CD4-positive, alpha-beta memory T cell (primary cell): Measurements from ENCODE around the gene MMD2. TPM values are rescaled to one million over a fixed set of nuclear protein-coding genes. Genes with fewer than 3 reads are reported as not detected.

Source experiments
- CTCF ChIA-PET: fragments of 350-600 bp; sonication (Branson Sonifier 250); formaldehyde crosslinking; loops from one replicate; lab custom pipeline; 2021; ENCODE audit warnings: inconsistent platforms; ENCODE audit not compliant: partially characterized antibody; lab: Charles Lee
- POLR2A ChIA-PET: fragments of 350-600 bp; sonication (Branson Sonifier 250); formaldehyde crosslinking; loops from one replicate; lab custom pipeline; 2021; ENCODE audit not compliant: partially characterized antibody; lab: Charles Lee
- DNase-seq, 5 donors: peaks; one replicate each; pipeline versions ENCODE4 v3.0.0 to v3.0.0-alpha.2; 2020 to 2022; ENCODE audit warnings: mixed read lengths in 1 of 5
- H3K27ac ChIP-seq: one replicate; pipeline ENCODE4 v1.7.0; 2013; ENCODE audit warnings: low read depth, low read length
- H3K27me3 ChIP-seq: 2 replicates; pipeline ENCODE4 v1.7.0; 2013; ENCODE audit warnings: mild to moderate bottlenecking, low read length, moderate library complexity; ENCODE audit not compliant: insufficient read depth
- H3K36me3 ChIP-seq: 2 replicates; pipeline ENCODE4 v1.7.0; 2013; ENCODE audit warnings: mild to moderate bottlenecking, low read length, moderate library complexity; ENCODE audit not compliant: insufficient read depth
- H3K4me1 ChIP-seq: 2 replicates; pipeline ENCODE4 v1.7.0; 2013; ENCODE audit warnings: mild to moderate bottlenecking, low read length, moderate library complexity; ENCODE audit not compliant: insufficient read depth
- H3K4me3 ChIP-seq, 2 donors: one replicate each; pipeline ENCODE4 v1.7.0; 2013; ENCODE audit warnings: low read length in 2 of 2, mild to moderate bottlenecking in 1 of 2
- H3K9me3 ChIP-seq, 2 donors: one replicate each; pipeline ENCODE4 v1.7.0; 2013; ENCODE audit warnings: low read length in 2 of 2, control low read depth in 1 of 2; ENCODE audit not compliant: control insufficient read depth in 1 of 2
- H3K27ac Mint-ChIP-seq, 7 donors: one replicate each; pipeline ENCODE4 v1.8.0; 2020 to 2021; ENCODE audit warnings: mixed read lengths in 7 of 7, mild to moderate bottlenecking in 6 of 7, inconsistent platforms in 3 of 7, moderate library complexity in 3 of 7
- H3K27me3 Mint-ChIP-seq, 2 donors: one replicate each; pipeline ENCODE4 v1.8.0; 2020 to 2021; ENCODE audit warnings: mixed read lengths in 2 of 2
- H3K36me3 Mint-ChIP-seq, 2 donors: one replicate each; pipeline ENCODE4 v1.8.0; 2020 to 2021; ENCODE audit warnings: mixed read lengths in 2 of 2, inconsistent platforms in 1 of 2, mild to moderate bottlenecking in 1 of 2
- H3K4me1 Mint-ChIP-seq, 4 donors: one replicate each; pipeline ENCODE4 v1.8.0; 2020 to 2021; ENCODE audit warnings: mixed read lengths in 4 of 4, mild to moderate bottlenecking in 1 of 4
- H3K4me3 Mint-ChIP-seq, 8 donors: one replicate each; pipeline ENCODE4 v1.8.0; 2020 to 2021; ENCODE audit warnings: mixed read lengths in 8 of 8, mild to moderate bottlenecking in 7 of 8, moderate library complexity in 6 of 8, inconsistent platforms in 3 of 8
- H3K9me3 Mint-ChIP-seq, 8 donors: one replicate each; pipeline ENCODE4 v1.8.0; 2020 to 2021; ENCODE audit warnings: mixed read lengths in 8 of 8, mild to moderate bottlenecking in 5 of 8, inconsistent platforms in 3 of 8, moderate library complexity in 1 of 8
- intact Hi-C: fragments of 100-400 bp; cut with micrococcal nuclease; formaldehyde crosslinking; loops from one replicate; pipeline ENCODE4 v1.15.1; 2023
- polyA plus RNA-seq, 2 donors: library from polyadenylated mRNA; unstranded; fragments of 300-500 nt; fragmentation: Illumina TruSeq; gene quantifications; one replicate each; pipeline ENCODE4 v1.2.3, GENCODE V29; 2021
- total RNA-seq, 2 experiments: library from RNA; stranded (reverse); gene quantifications; one replicate each; pipeline ENCODE4 v1.2.3, GENCODE V29; 2021

The MMD2 gene
- total and polyA plus RNA-seq, 4 experiments from 2014 or later, result not detected

DNA sequence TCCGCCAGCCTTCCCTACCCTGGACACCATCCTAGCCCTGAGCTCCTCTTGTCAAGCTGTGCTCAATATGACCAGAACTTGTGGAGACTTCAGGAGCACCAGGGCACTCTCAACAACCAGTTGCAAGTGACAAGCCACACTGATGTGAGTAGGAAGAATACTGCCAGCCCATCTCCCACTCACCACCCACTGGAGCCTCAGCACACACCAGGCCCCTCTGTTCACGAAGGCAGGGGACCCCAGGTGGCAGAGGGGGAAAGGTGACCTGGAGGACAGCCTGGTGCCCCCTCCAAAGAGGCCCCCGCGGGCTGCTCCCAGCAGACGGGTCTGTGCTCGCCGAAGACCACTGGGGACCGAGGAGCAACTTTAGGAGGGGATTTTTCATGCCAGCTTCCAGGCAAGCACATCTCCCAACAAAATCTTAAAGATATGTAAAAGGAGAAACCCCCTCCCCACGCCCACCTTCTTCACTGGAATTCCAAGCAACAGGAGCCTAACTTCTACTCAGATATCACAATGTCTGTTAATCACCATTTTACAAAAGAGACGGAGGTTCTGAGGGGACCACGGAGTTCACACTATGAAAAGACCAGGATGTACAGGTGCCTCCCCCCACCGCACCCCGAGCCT lies 1.0 kb downstream of the MMD2 start:
- DNase-seq, result no peak
- peaks cover 32% of the 10 kb centered on the region in 2 donors for H3K27me3 Mint-ChIP-seq
- H3K9me3 ChIP-seq, result no peaks in the 10 kb centered on the region
- no peaks in the 10 kb centered on the region for H3K36me3 Mint-ChIP-seq
- peaks cover 10% of the 10 kb centered on the region for H3K27me3 ChIP-seq
- intact Hi-C loops, result no loop called here
- no peaks in the 10 kb centered on the region for H3K36me3 ChIP-seq
- peaks cover 0 to 6% (median 0%) of the 10 kb centered on the region in 8 donors for H3K9me3 Mint-ChIP-seq
- peaks cover 4 to 11% (median 5%) of the 10 kb centered on the region in 4 donors for H3K4me1 Mint-ChIP-seq
- H3K4me1 ChIP-seq, result no peaks in the 10 kb centered on the region
- H3K4me3 ChIP-seq, result no peak overlapping the region
- ChIA-PET POLR2A (no interaction called here), CTCF (interaction anchor here (2.4 kb wide), 1 partner anchor 16 kb away, joined by 7 read pairs; no protein-coding TSS in a partner anchor)
- no peak overlapping the region for H3K27ac Mint-ChIP-seq
- peak overlapping the region; percentile 62 to 83 (median 72) for H3K4me3 Mint-ChIP-seq
- no peak overlapping the region for H3K27ac ChIP-seq

DNA sequence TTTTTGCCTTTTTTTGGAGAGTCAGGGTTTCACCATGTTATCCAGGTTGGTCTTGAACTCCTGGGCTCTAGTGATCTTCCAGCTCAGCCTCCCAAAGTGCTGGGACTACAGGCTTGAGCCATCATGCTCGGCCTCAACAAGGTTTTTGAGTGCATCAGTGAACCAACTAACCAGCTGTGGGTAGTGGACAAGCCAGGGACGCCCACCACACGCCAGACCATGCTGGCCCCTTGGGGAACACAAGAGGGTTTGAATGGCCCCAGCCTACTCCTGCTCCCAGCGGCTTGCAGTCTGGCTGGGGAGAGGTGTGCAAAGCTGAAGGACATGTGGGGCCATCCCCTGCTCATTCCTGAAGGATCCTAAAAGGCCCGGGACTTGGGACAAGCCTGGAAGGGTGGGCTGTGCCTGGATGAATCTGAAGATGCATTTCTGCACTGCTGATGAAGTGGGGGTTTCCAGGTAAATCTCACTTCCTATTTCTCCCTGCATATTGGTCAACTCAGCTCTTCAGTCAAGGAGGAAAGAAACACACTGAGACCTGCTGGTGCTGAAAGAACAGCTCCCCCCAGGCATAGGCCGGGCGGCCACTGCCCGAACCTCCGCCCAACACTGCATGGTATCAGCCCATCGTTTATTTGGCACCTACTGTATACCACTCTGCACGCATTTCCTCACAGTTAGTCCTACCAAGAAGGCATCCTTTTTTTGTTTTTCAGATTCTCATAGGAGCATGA lies 6.9 kb downstream of the MMD2 start:
- no peak overlapping the region for H3K27ac ChIP-seq
- Mint-ChIP-seq H3K4me1 (peaks cover 0 to 1% (median 0%) of the 10 kb centered on the region in 4 donors), H3K4me3 (no peak overlapping the region), H3K27ac (peak overlapping the region in 1 of 7 donors; percentile 23), H3K36me3 (no peaks in the 10 kb centered on the region), H3K27me3 (peaks cover 24 to 37% of the 10 kb centered on the region in 2 donors), H3K9me3 (peaks cover 0 to 10% (median 6%) of the 10 kb centered on the region in 8 donors)
- H3K36me3 ChIP-seq, result no peaks in the 10 kb centered on the region
- no peaks in the 10 kb centered on the region for H3K27me3 ChIP-seq
- DNase-seq, result no peak
- H3K4me3 ChIP-seq, result no peak overlapping the region
- no peaks in the 10 kb centered on the region for H3K9me3 ChIP-seq
- CTCF ChIA-PET, result no interaction called here
- POLR2A ChIA-PET, result no interaction called here
- intact Hi-C loops, result no loop called here
- no peaks in the 10 kb centered on the region for H3K4me1 ChIP-seq

DNA sequence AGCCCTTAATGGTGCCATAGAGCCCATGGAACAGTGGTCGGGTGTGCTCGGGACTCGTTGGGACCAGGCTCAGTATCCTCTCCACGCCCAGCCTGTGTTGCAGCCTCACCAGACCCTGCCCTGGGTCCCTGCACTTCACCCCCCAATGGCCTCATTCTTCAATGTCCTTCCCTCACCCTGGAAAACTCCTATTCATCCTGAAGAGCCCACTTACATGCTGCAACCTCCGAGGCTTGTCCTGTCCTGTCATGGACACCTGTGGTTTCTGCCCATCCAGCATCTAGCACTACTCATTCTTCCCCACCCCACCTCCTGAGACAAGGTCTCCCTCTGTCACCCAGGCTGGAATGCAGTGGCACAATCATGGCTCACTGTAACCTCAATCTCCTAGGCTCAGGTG lies 7.7 kb downstream of the MMD2 start:
- DNase-seq, result no peak
- Mint-ChIP-seq H3K27me3 (peaks cover 22 to 32% of the 10 kb centered on the region in 2 donors), H3K36me3 (no peaks in the 10 kb centered on the region), H3K9me3 (peaks cover 0 to 10% (median 6%) of the 10 kb centered on the region in 8 donors), H3K4me3 (no peak overlapping the region), H3K4me1 (peaks cover 0 to 1% (median 0%) of the 10 kb centered on the region in 4 donors), H3K27ac (peak overlapping the region in 2 of 7 donors; percentile 32 to 73)
- no peaks in the 10 kb centered on the region for H3K9me3 ChIP-seq
- ChIA-PET CTCF (no interaction called here), POLR2A (no interaction called here)
- H3K4me1 ChIP-seq, result no peaks in the 10 kb centered on the region
- intact Hi-C loops, result no loop called here
- H3K36me3 ChIP-seq, result no peaks in the 10 kb centered on the region
- H3K4me3 ChIP-seq, result no peak overlapping the region
- H3K27me3 ChIP-seq, result no peaks in the 10 kb centered on the region
- H3K27ac ChIP-seq, result no peak overlapping the region

DNA sequence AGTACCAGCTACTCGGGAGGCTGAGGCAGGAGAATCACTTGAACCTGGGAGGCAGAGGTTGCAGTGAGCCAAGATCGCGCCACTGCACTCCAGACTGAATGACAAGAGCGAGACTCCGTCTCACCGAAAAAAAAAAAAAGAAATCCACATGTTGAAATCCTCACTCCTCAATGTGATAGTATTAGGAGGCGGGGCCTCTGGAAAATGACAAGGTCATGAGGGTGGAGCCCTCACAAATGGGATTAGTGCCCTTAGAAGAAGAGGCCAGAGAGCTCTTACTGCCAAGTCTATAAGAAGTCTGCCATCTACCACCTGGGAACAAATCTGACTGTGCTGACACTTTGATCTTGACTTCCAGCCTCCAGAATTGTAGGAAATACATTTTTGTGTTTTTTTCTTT lies 10.6 kb downstream of the MMD2 start:
- peaks cover 0 to 1% (median 0%) of the 10 kb centered on the region in 4 donors for H3K4me1 Mint-ChIP-seq
- H3K9me3 Mint-ChIP-seq, result peaks cover 0 to 9% (median 4%) of the 10 kb centered on the region in 8 donors
- no peaks in the 10 kb centered on the region for H3K27me3 ChIP-seq
- H3K36me3 ChIP-seq, result no peaks in the 10 kb centered on the region
- H3K27ac ChIP-seq, result no peak overlapping the region
- no peak overlapping the region for H3K4me3 ChIP-seq
- POLR2A ChIA-PET, result no interaction called here
- H3K27ac Mint-ChIP-seq, result no peak overlapping the region
- intact Hi-C loops, result no loop called here
- no peak overlapping the region for H3K4me3 Mint-ChIP-seq
- no peaks in the 10 kb centered on the region for H3K9me3 ChIP-seq
- DNase-seq, result no peak
- H3K4me1 ChIP-seq, result no peaks in the 10 kb centered on the region
- H3K36me3 Mint-ChIP-seq, result no peaks in the 10 kb centered on the region
- CTCF ChIA-PET, result no interaction called here
- H3K27me3 Mint-ChIP-seq, result peaks cover 18 to 27% of the 10 kb centered on the region in 2 donors

DNA sequence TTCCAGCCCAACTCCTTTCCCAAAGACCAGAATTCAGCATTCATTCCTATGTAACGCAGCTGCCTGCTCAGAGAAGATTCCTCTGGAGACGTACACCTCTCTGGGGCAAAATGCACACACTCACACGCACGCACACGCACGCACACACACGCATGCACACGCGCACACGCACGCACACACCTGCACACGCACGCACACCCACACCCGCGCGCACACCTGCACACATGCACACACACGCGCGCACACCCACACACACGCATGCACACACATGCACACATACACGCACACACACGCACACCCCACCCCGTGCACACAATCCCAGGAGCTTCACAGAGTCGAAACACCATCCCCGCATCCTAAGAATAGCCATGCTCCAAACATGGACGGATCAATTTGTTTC lies 13.0 kb downstream of the MMD2 start:
- no peak overlapping the region for H3K4me3 ChIP-seq
- intact Hi-C loops, result no loop called here
- ChIA-PET CTCF (interaction anchor here (1.2 kb wide), 1 partner anchor 28 kb away, joined by 3 read pairs; no protein-coding TSS in a partner anchor), POLR2A (no interaction called here)
- no peaks in the 10 kb centered on the region for H3K36me3 ChIP-seq
- H3K36me3 Mint-ChIP-seq, result no peaks in the 10 kb centered on the region
- no peaks in the 10 kb centered on the region for H3K4me1 ChIP-seq
- no peak overlapping the region for H3K27ac ChIP-seq
- no peak for DNase-seq
- no peak overlapping the region for H3K4me3 Mint-ChIP-seq
- H3K27me3 ChIP-seq, result no peaks in the 10 kb centered on the region
- H3K9me3 ChIP-seq, result no peaks in the 10 kb centered on the region
- H3K4me1 Mint-ChIP-seq, result no peaks in the 10 kb centered on the region
- H3K9me3 Mint-ChIP-seq, result peaks cover 0 to 9% (median 4%) of the 10 kb centered on the region in 8 donors
- H3K27me3 Mint-ChIP-seq, result peaks cover 7 to 16% of the 10 kb centered on the region in 2 donors
- no peak overlapping the region for H3K27ac Mint-ChIP-seq

DNA sequence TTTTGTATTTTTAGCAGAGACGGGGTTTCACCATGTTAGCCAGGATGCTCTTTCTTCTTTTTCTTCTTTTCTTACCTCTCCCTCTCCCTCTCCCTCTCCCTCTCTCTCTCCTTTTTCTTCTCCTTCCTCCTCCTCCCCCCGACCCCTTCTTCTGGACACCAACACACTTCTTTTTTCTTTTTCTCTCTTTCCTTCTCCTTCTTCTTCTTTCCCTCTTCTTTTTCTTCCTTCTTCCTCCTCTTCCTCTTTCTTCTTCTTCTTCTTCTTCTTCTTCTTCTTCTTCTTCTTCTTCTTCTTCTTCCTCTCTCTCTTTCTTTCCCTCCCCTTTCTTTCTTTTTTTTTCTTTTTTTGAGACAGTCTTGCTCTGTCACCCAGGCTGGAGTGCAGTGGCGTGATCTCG lies 14.0 kb downstream of the MMD2 start:
- peaks cover 0 to 9% (median 4%) of the 10 kb centered on the region in 8 donors for H3K9me3 Mint-ChIP-seq
- no peaks in the 10 kb centered on the region for H3K4me1 Mint-ChIP-seq
- H3K36me3 Mint-ChIP-seq, result no peaks in the 10 kb centered on the region
- peaks cover 7 to 13% of the 10 kb centered on the region in 2 donors for H3K27me3 Mint-ChIP-seq
- Histone ChIP-seq H3K4me1 (no peaks in the 10 kb centered on the region), H3K36me3 (no peaks in the 10 kb centered on the region), H3K4me3 (no peak overlapping the region), H3K27me3 (no peaks in the 10 kb centered on the region), H3K9me3 (no peaks in the 10 kb centered on the region), H3K27ac (no peak overlapping the region)
- ChIA-PET POLR2A (no interaction called here), CTCF (no interaction called here)
- no peak overlapping the region for H3K27ac Mint-ChIP-seq
- DNase-seq, result no peak
- no peak overlapping the region for H3K4me3 Mint-ChIP-seq
- intact Hi-C loops, result no loop called here

DNA sequence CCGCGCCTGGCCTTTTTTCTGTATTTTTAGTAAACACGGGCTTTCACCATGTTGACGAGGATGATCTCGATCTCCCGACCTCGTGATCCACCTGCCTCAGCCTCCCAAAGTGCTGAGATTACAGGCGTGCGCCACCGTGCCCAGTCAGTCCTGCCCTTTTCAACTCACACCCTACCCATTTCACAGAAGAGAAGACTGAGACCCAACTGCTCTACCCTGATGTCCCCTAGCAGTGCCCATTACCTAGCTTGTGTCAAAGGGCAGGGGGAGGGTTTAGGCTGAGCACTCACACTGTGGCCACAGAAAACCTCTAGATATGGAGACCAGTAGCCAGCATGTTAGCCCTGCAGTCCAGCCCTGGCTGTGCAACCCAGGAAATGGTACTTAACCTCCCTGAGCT lies 15.7 kb downstream of the MMD2 start:
- H3K27me3 ChIP-seq, result no peaks in the 10 kb centered on the region
- Mint-ChIP-seq H3K4me1 (no peaks in the 10 kb centered on the region), H3K27ac (no peak overlapping the region), H3K27me3 (peaks cover 7 to 8% of the 10 kb centered on the region in 2 donors), H3K4me3 (no peak overlapping the region), H3K36me3 (no peaks in the 10 kb centered on the region), H3K9me3 (peaks cover 0 to 6% (median 0%) of the 10 kb centered on the region in 8 donors)
- DNase-seq, result no peak
- ChIA-PET POLR2A (no interaction called here), CTCF (no interaction called here)
- no peak overlapping the region for H3K27ac ChIP-seq
- H3K4me1 ChIP-seq, result no peaks in the 10 kb centered on the region
- no peaks in the 10 kb centered on the region for H3K9me3 ChIP-seq
- H3K36me3 ChIP-seq, result no peaks in the 10 kb centered on the region
- intact Hi-C loops, result no loop called here
- H3K4me3 ChIP-seq, result no peak overlapping the region
